Trophoblast cell (in vitro differentiated cells and primary cell): Measurements from ENCODE around the gene MEIOB.
A peak's percentile ranks its signal among the peaks of the same experiment; 100 is the strongest.

Experiments
- DNase-seq, 2 donors: peaks; one replicate each; pipeline ENCODE4 v3.0.0-alpha.2; 2016
- H2AFZ ChIP-seq: 2 replicates; pipeline ENCODE4 v1.6.1; 2013; ENCODE audit warnings: low read length, moderate library complexity, mild to moderate bottlenecking; ENCODE audit not compliant: insufficient read depth, poor library complexity
- H2AK5ac ChIP-seq: 2 replicates; pipeline ENCODE4 v1.6.1; 2013; ENCODE audit warnings: mild to moderate bottlenecking, low read length
- H2BK120ac ChIP-seq: 2 replicates; pipeline ENCODE4 v1.6.1; 2013; ENCODE audit warnings: low read length, mild to moderate bottlenecking, moderate library complexity; ENCODE audit not compliant: insufficient read depth, poor library complexity
- H2BK12ac ChIP-seq: 2 replicates; pipeline ENCODE4 v1.6.1; 2013; ENCODE audit warnings: mild to moderate bottlenecking, low read length, moderate library complexity
- H2BK5ac ChIP-seq: 2 replicates; pipeline ENCODE4 v1.6.1; 2013; ENCODE audit warnings: low read length, low read depth, moderate library complexity, mild to moderate bottlenecking; ENCODE audit not compliant: poor library complexity
- H3K14ac ChIP-seq: 2 replicates; pipeline ENCODE4 v1.6.1; 2013; ENCODE audit warnings: mild to moderate bottlenecking, low read length
- H3K18ac ChIP-seq: 2 replicates; pipeline ENCODE4 v1.6.1; 2013; ENCODE audit warnings: mild to moderate bottlenecking, low read length
- H3K23ac ChIP-seq: 2 replicates; pipeline ENCODE4 v1.6.1; 2013; ENCODE audit warnings: low read length
- H3K27ac ChIP-seq: 2 replicates; pipeline ENCODE4 v1.5.1; 2013; ENCODE audit warnings: low read depth, mild to moderate bottlenecking, inconsistent platforms, low read length, moderate library complexity
- H3K27me3 ChIP-seq: 2 replicates; pipeline ENCODE4 v1.6.1; 2013; ENCODE audit warnings: inconsistent platforms, mild to moderate bottlenecking, low read length, moderate library complexity; ENCODE audit not compliant: insufficient read depth
- H3K36me3 ChIP-seq, 2 experiments: 1 replicate in 1 of 2; 2 replicates in 1 of 2; pipeline ENCODE4 v1.6.1; 2013; ENCODE audit warnings: low read length in 2 of 2, mild to moderate bottlenecking in 2 of 2, moderate library complexity in 1 of 2; ENCODE audit not compliant: insufficient read depth in 2 of 2, control insufficient read depth in 1 of 2
- H3K4ac ChIP-seq: 2 replicates; pipeline ENCODE4 v1.6.1; 2013; ENCODE audit warnings: low read depth, mild to moderate bottlenecking, low read length, moderate library complexity
- H3K4me1 ChIP-seq, 2 experiments: 1 replicate in 1 of 2; 2 replicates in 1 of 2; pipeline ENCODE4 v1.6.1; 2013; ENCODE audit warnings: low read length in 2 of 2, mild to moderate bottlenecking in 2 of 2, moderate library complexity in 1 of 2; ENCODE audit not compliant: insufficient read depth in 2 of 2, control insufficient read depth in 1 of 2
- H3K4me2 ChIP-seq: 2 replicates; pipeline ENCODE4 v1.6.1; 2013; ENCODE audit warnings: inconsistent platforms, mild to moderate bottlenecking, low read length, moderate library complexity
- H3K4me3 ChIP-seq: 2 replicates; pipeline ENCODE4 v1.5.1; 2013; ENCODE audit warnings: mild to moderate bottlenecking, low read depth, low read length, inconsistent platforms
- H3K79me1 ChIP-seq: one replicate; pipeline ENCODE4 v1.6.1; 2013; ENCODE audit warnings: low read length
- H3K79me2 ChIP-seq: 2 replicates; pipeline ENCODE4 v1.6.1; 2013; ENCODE audit warnings: low read length, mild to moderate bottlenecking; ENCODE audit not compliant: control insufficient read depth, insufficient read depth, poor library complexity
- H3K9ac ChIP-seq: 2 replicates; pipeline ENCODE4 v1.6.1; 2013; ENCODE audit warnings: mild to moderate bottlenecking, low read length
- H3K9me3 ChIP-seq: 2 replicates; pipeline ENCODE4 v1.6.1; 2013; ENCODE audit warnings: low read depth, mild to moderate bottlenecking, control low read depth, inconsistent platforms, low read length; ENCODE audit not compliant: insufficient read depth
- H4K12ac ChIP-seq: 2 replicates; pipeline ENCODE4 v1.6.1; 2013; ENCODE audit warnings: low read depth, mild to moderate bottlenecking, low read length, moderate library complexity
- H4K8ac ChIP-seq: 2 replicates; pipeline ENCODE4 v1.6.1; 2013; ENCODE audit warnings: low read depth, mild to moderate bottlenecking, low read length, moderate library complexity
- H4K91ac ChIP-seq: one replicate; pipeline ENCODE4 v1.6.1; 2013; ENCODE audit warnings: low read depth, mild to moderate bottlenecking, low read length, moderate library complexity
- WGBS: extraction: QIAGEN DNeasy Blood & Tissue Kit; methylation state at CpG from one replicate; pipeline ENCODE4 v1.1.7; 2013; ENCODE audit warnings: missing lambda C conversion rate; ENCODE audit not compliant: insufficient read length, insufficient coverage; ENCODE audit errors: extremely low coverage; 5-methylcytosine and 5-hydroxymethylcytosine counted together

MEIOB gene

DNA sequence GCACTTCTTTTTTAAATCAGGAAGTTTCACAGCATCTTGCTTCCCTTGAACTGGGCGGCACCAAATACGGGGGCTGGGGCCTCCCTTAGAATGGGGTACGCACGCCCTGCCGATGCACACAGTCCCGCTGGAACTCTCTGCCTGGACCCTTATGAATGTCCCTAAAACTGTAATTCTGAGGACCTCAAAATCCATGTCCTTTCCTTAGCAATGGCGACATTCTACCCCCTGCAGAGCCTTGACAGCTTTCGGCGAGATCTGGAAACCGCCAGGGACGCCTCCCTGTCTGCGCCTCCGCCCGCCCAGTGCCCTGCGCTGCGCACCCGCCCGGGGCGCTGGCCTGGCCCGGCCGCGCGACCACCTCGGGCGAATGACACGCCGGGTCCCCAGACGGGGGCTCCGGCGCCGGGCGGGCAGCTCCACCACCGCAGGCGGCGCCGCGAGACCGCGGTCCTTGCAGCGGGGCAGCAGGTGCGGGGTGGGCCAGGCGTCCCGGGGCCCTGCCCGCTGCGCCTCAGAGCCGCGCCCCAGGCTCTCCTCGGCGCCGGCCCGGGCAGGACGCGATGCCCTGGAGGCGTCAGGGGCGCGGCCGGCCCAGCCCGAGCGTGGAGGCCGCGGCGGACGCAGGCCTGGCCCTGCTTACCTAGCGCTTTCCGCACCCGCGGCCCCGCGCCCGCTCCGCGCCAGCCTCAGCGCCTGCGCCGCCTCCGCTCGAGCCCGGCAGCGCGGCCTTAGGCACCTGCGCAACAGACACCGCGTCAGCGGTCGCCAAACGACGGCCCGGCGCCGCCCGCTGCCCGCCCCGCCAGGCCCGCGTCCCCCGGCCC is 45.9 kb downstream of the MEIOB start:
- WGBS: no CpG with 5 or more reads among the region's 96 CpGs
- Histone ChIP-seq H3K4ac (no peak overlapping the region), H3K36me3 (peaks cover 12 to 14% of the 10 kb centered on the region in 2 experiments)

DNA sequence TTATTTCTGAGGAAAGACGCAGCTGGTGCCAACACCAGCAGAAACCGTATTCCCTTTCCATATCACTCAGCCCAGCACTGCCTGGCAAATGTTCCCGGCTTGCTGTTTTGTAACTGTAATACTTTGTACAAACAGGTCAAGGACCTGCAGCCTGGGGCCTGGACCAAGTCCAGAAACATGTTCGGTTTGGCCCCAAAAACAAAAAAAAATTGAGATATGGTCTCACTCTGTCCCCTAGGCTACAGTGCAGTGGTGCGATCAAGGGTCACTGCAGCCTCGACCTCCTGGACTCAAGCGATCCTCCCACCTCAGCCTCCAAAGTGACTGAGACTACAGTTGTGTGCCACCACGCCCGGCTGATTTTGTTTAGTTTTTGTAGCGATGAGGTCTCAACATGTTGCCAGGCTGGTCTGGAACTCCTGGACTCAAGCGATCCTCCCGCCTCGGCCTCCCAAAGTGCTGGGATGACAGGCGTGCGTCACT is 46.5 kb downstream of the MEIOB start:
- Histone ChIP-seq H3K23ac (no peak overlapping the region), H3K18ac (peak overlapping the region; percentile 16), H2BK12ac (no peak overlapping the region), H3K9me3 (no peaks in the 10 kb centered on the region), H3K4me3 (no peak overlapping the region), H3K79me2 (peaks cover 8% of the 10 kb centered on the region), H2BK5ac (no peak overlapping the region), H3K27ac (no peak overlapping the region), H3K4ac (no peak overlapping the region), H3K9ac (no peak overlapping the region), H2AFZ (no peak overlapping the region), H2AK5ac (no peak overlapping the region), H3K14ac (no peak overlapping the region), H3K36me3 (peaks cover 17 to 20% of the 10 kb centered on the region in 2 experiments), H3K27me3 (no peaks in the 10 kb centered on the region), H4K91ac (no peak overlapping the region), H3K79me1 (peaks cover 8% of the 10 kb centered on the region), H4K12ac (no peak overlapping the region), H4K8ac (no peak overlapping the region), H3K4me2 (peak overlapping the region; percentile 67), H3K4me1 (peaks cover 0 to 5% of the 10 kb centered on the region in 2 experiments), H2BK120ac (no peak overlapping the region)
- no peak for DNase-seq
- no CpG with 5 or more reads among the region's 15 CpGs for WGBS

More for the DNA sequence above, 45.9 kb downstream of the MEIOB start:
- Histone ChIP-seq H4K8ac (peak overlapping the region; percentile 67), H3K27me3 (no peaks in the 10 kb centered on the region), H3K23ac (no peak overlapping the region), H3K4me1 (peaks cover 0 to 5% of the 10 kb centered on the region in 2 experiments), H3K4me2 (peak overlapping the region; percentile 67), H3K4me3 (peak overlapping the region; percentile 72), H2AK5ac (no peak overlapping the region), H2BK5ac (no peak overlapping the region), H4K91ac (peak overlapping the region; percentile 64), H3K9me3 (no peaks in the 10 kb centered on the region), H3K9ac (peak overlapping the region; percentile 72), H2BK12ac (no peak overlapping the region), H3K79me1 (peaks cover 8% of the 10 kb centered on the region), H3K14ac (peak overlapping the region; percentile 55), H2BK120ac (no peak overlapping the region), H4K12ac (peak overlapping the region; percentile 35), H2AFZ (no peak overlapping the region), H3K18ac (peak overlapping the region; percentile 19), H3K27ac (peak overlapping the region; percentile 48), H3K79me2 (peaks cover 8% of the 10 kb centered on the region)
- peak; percentile 52 to 74 for DNase-seq

DNA sequence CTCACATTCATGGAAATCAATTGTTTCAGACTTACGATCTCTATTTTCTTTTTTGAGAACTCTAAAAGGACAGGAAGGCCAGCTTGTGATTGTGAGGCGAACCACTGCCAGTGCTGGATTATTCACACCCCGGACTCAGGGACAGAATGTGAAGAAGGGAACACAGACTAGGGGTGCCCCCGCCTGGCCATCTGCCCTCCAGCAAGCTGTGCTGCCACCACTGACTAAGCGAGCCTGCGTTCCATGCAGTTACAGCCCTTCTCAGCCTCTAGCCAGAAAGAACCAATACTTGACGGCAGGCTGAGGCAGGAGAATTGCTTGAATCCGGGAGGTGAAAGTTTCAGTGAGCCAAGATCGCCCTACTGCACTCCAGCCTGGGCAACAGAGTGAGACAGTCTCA is 48.1 kb downstream of the MEIOB start:
- Histone ChIP-seq H3K9me3 (no peaks in the 10 kb centered on the region), H3K79me2 (peaks cover 8% of the 10 kb centered on the region)
- WGBS: no CpG with 5 or more reads among the region's 9 CpGs

DNA sequence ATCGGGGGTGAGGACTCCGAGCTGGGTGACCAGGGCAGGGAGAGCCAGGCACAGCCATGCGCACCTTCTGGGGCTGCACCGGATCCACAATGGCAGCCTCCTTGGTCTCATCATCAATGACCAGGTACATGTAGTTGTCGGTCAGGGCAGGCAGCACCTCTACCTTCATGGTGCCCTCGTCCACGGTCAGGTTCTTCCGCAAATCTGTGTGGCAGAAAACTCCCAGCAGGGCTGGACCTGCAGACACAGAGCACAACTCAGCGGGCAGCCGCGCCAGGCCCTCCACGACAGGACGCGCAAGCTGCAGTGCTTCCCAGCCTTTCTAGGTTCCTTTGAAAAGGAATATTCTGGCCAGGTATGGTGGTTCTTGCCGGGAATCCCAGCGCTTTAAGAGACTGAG is 49.2 kb downstream of the MEIOB start:
- Histone ChIP-seq H3K4me1 (peaks cover 0 to 5% of the 10 kb centered on the region in 2 experiments), H3K36me3 (peaks cover 37 to 38% of the 10 kb centered on the region in 2 experiments), H2AFZ (no peak overlapping the region), H3K14ac (no peak overlapping the region), H3K18ac (no peak overlapping the region), H3K9me3 (no peaks in the 10 kb centered on the region), H3K27ac (no peak overlapping the region), H3K4ac (no peak overlapping the region), H3K4me3 (no peak overlapping the region), H3K27me3 (no peaks in the 10 kb centered on the region), H2BK120ac (no peak overlapping the region), H4K12ac (no peak overlapping the region), H4K91ac (no peak overlapping the region), H2AK5ac (no peak overlapping the region), H3K23ac (no peak overlapping the region), H2BK5ac (no peak overlapping the region), H2BK12ac (no peak overlapping the region), H4K8ac (no peak overlapping the region), H3K79me1 (peaks cover 8% of the 10 kb centered on the region), H3K79me2 (peaks cover 8% of the 10 kb centered on the region), H3K9ac (no peak overlapping the region), H3K4me2 (no peak overlapping the region)
- DNase-seq: no peak
- WGBS: no CpG with 5 or more reads among the region's 16 CpGs

More for the DNA sequence above, 48.1 kb downstream of the MEIOB start:
- Histone ChIP-seq H3K79me1 (peaks cover 8% of the 10 kb centered on the region), H2AFZ (no peak overlapping the region), H4K12ac (no peak overlapping the region), H3K4ac (no peak overlapping the region), H3K18ac (no peak overlapping the region), H4K8ac (no peak overlapping the region), H2AK5ac (no peak overlapping the region), H2BK12ac (no peak overlapping the region), H2BK5ac (no peak overlapping the region), H3K4me1 (peaks cover 0 to 5% of the 10 kb centered on the region in 2 experiments), H3K9ac (no peak overlapping the region), H3K27me3 (no peaks in the 10 kb centered on the region), H3K36me3 (peaks cover 29 to 32% of the 10 kb centered on the region in 2 experiments), H4K91ac (no peak overlapping the region), H3K14ac (no peak overlapping the region), H2BK120ac (no peak overlapping the region), H3K4me3 (no peak overlapping the region), H3K4me2 (no peak overlapping the region), H3K23ac (no peak overlapping the region), H3K27ac (no peak overlapping the region)
- DNase-seq: no peak
